HG03060 (cell line): ENCODE data around the gene DAGLA.

ENCODE experiments used
- ATAC-seq: cut with Tn5 transposase; IDR thresholded peaks from one replicate; pipeline ENCODE4 v1.9.1; 2021; ENCODE audit warnings: low read depth, moderate number of reproducible peaks; ENCODE audit not compliant: unreplicated experiment

Gene DAGLA

GRCh38 chr11:61793083-61793828 lies 113.1 kb downstream of the DAGLA start:
- no peak for ATAC-seq

- no peak for ATAC-seq
Observed at GRCh38 chr11:61793829-61794204, 113.6 kb downstream of the DAGLA start.

- ATAC-seq, result no peak
Observed at GRCh38 chr11:61794579-61794978, 114.4 kb downstream of the DAGLA start.

- no peak for ATAC-seq
Observed at GRCh38 chr11:61795459-61795858, 115.3 kb downstream of the DAGLA start.

GRCh38 chr11:61795876-61796526 lies 115.8 kb downstream of the DAGLA start:
- no peak for ATAC-seq
